ENCODE measurements around the gene PEAR1.

DNA sequence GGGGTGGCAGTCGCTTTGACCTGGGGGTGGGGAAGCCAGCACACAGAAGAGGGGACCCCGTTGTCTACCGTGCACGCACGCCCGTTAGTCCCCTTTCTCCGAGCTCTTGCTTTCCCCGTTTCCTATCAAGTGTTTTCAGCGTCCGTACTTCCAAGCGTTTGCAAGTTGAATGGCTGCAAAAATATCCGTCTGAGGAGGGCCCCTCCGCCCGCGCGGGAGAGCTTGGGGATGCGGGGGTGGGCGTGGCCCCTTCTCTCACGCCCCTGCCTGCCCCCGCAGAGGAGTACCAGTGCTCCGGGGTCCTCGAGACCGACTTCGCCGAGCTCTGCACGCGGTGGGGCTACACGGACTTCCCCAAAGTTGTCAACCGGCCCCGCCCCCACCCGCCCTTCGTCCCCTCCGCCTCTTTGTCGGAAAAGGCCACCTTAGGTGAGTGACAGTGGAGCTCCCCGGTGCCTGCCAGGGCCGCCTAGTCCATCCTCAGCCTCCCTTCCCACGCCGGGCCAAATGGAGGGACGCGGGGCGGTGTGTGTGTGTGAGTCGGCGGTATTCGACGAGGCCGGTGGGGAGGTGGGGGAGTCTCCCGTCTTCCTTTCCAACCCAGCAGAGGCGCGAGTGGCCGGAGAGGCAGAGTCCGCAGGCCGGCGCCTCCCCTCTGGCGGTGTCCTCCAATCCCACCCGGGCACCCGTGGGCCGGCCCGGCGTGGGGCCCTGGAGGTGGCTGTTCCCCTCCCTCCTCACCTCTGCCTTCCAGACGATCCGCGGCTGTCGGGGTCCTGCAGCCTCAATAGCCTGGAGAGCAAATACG is 30.4 kb downstream of the PEAR1 start:
- TF ChIP-seq, protein P1, sequence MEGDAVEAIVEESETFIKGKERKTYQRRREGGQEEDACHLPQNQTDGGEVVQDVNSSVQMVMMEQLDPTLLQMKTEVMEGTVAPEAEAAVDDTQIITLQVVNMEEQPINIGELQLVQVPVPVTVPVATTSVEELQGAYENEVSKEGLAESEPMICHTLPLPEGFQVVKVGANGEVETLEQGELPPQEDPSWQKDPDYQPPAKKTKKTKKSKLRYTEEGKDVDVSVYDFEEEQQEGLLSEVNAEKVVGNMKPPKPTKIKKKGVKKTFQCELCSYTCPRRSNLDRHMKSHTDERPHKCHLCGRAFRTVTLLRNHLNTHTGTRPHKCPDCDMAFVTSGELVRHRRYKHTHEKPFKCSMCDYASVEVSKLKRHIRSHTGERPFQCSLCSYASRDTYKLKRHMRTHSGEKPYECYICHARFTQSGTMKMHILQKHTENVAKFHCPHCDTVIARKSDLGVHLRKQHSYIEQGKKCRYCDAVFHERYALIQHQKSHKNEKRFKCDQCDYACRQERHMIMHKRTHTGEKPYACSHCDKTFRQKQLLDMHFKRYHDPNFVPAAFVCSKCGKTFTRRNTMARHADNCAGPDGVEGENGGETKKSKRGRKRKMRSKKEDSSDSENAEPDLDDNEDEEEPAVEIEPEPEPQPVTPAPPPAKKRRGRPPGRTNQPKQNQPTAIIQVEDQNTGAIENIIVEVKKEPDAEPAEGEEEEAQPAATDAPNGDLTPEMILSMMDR (IDR thresholded peaks at IDR 0.05), result no peak
- no peak for TF ChIP-seq POLR2A (IDR thresholded peaks at IDR 0.05)
